Neural cell (in vitro differentiated cells): Measurements from ENCODE around the gene TOP2B. TPM values are rescaled to one million over a fixed set of nuclear protein-coding genes. Genes with fewer than 3 reads are reported as not detected.

Source experiments
- H2AFZ ChIP-seq: fragments of 200-600, 300-800 bp; sonication (generic), shearing (Covaris generic); 2 replicates; pipeline ENCODE4 v1.6.0; 2014; ENCODE audit warnings: low read depth, mild to moderate bottlenecking, antibody characterized with exemption, low read length, moderate library complexity
- H3F3A ChIP-seq: fragments of 200-600 bp; shearing (Covaris generic); 2 replicates; pipeline ENCODE4 v1.6.1; 2016; ENCODE audit warnings: mild to moderate bottlenecking, moderate library complexity, mixed read lengths, antibody characterized with exemption, low read length; ENCODE audit not compliant: insufficient read depth, poor library complexity, severe bottlenecking
- H3K27ac ChIP-seq: fragments of 200-600, 300-800 bp; sonication (generic), shearing (Covaris generic); 2 replicates; pipeline ENCODE4 v1.5.1; 2014; ENCODE audit warnings: mild to moderate bottlenecking, low read length, moderate library complexity
- H3K27me3 ChIP-seq: fragments of 300-800, 200-600 bp; sonication (generic), shearing (Covaris generic); 2 replicates; pipeline ENCODE4 v1.6.0; 2014; ENCODE audit warnings: mild to moderate bottlenecking, low read depth, low read length, moderate library complexity; ENCODE audit not compliant: insufficient read depth
- H3K36me3 ChIP-seq: fragments of 300-800, 200-600 bp; sonication (generic), shearing (Covaris generic); 2 replicates; pipeline ENCODE4 v1.5.1; 2014; ENCODE audit warnings: mild to moderate bottlenecking, antibody characterized with exemption, low read length, moderate library complexity; ENCODE audit not compliant: insufficient read depth
- H3K4me2 ChIP-seq: fragments of 300-800, 200-600 bp; sonication (generic), shearing (Covaris generic); 2 replicates; pipeline ENCODE4 v1.6.0; 2014; ENCODE audit warnings: mild to moderate bottlenecking, low read length
- H3K4me3 ChIP-seq: fragments of 300-800, 200-600 bp; sonication (generic), shearing (Covaris generic); 2 replicates; pipeline ENCODE4 v1.5.1; 2014; ENCODE audit warnings: mild to moderate bottlenecking, low read length, moderate library complexity
- H3K79me2 ChIP-seq: fragments of 200-600 bp; shearing (Covaris generic); replicated peaks from 2 replicates; pipeline ENCODE4 v1.6.0; 2014; ENCODE audit warnings: mild to moderate bottlenecking, low read length, moderate library complexity; ENCODE audit not compliant: insufficient read depth
- H3K9ac ChIP-seq: fragments of 300-800, 200-600 bp; sonication (generic), shearing (Covaris generic); 2 replicates; pipeline ENCODE4 v1.6.1; 2016; ENCODE audit warnings: mild to moderate bottlenecking, low read length, mixed read lengths
- H3K9me2 ChIP-seq: fragments of 200-600 bp; shearing (Covaris generic); 2 replicates; pipeline ENCODE4 v1.6.1; 2016; ENCODE audit warnings: mild to moderate bottlenecking, low read length, mixed read lengths; ENCODE audit not compliant: insufficient read depth
- H3K9me3 ChIP-seq: fragments of 200-600, 300-800 bp; sonication (generic), shearing (Covaris generic); 2 replicates; pipeline ENCODE4 v1.6.1; 2016; ENCODE audit warnings: mild to moderate bottlenecking, mixed run types, low read length, moderate library complexity, mixed read lengths
- H4K20me1 ChIP-seq: fragments of 200-600 bp; shearing (Covaris generic); 2 replicates; pipeline ENCODE4 v1.6.1; 2016; ENCODE audit warnings: mild to moderate bottlenecking, mixed run types; ENCODE audit not compliant: insufficient read depth
- EP300 ChIP-seq: fragments of 450-650 bp; conservative IDR thresholded peaks from 2 replicates; pipeline ENCODE4 v1.6.1; 2014; ENCODE audit warnings: antibody characterized with exemption, mild to moderate bottlenecking, moderate library complexity; ENCODE audit not compliant: poor library complexity, severe bottlenecking
- EZH2 ChIP-seq: fragments of 200-600, 300-800 bp; shearing (Covaris generic), sonication (generic); IDR thresholded peaks from 2 replicates; pipeline ENCODE4 v1.6.1; 2014; ENCODE audit warnings: antibody characterized with exemption, low read length, borderline replicate concordance, mild to moderate bottlenecking; ENCODE audit not compliant: insufficient read depth, poor library complexity, severe bottlenecking
- MXI1 ChIP-seq: fragments of 450-650 bp; conservative IDR thresholded peaks from 2 replicates; pipeline ENCODE4 v1.6.1; 2014; ENCODE audit warnings: antibody characterized with exemption, mild to moderate bottlenecking; ENCODE audit not compliant: poor library complexity, severe bottlenecking
- POLR2AphosphoS5 ChIP-seq: IDR thresholded peaks from 2 replicates; pipeline ENCODE4 v1.6.1; 2012
- RAD21 ChIP-seq: fragments of 450-650 bp; conservative IDR thresholded peaks from 2 replicates; pipeline ENCODE4 v1.6.1; 2014; ENCODE audit warnings: antibody characterized with exemption, mild to moderate bottlenecking, moderate library complexity
- SMC3 ChIP-seq: fragments of 450-650 bp; conservative IDR thresholded peaks from 2 replicates; pipeline ENCODE4 v1.6.1; 2014; ENCODE audit warnings: antibody characterized with exemption, mild to moderate bottlenecking, moderate library complexity; ENCODE audit not compliant: poor library complexity
- TAF1 ChIP-seq: IDR thresholded peaks from 2 replicates; pipeline ENCODE4 v1.6.1; 2012; ENCODE audit warnings: low read depth
- polyA plus RNA-seq: library from polyadenylated mRNA; depleted of rRNA; stranded (reverse); fragments of >200 nt; gene quantifications from 2 replicates; pipeline ENCODE4 v1.2.3, GENCODE V29; 2014
- TF ChIP-seq, protein P1 (sequence below): IDR thresholded peaks from 2 replicates; pipeline ENCODE4 v1.6.1; 2012; ENCODE audit warnings: borderline replicate concordance
- TF ChIP-seq, protein P2 (sequence below): fragments of 450-650 bp; IDR thresholded peaks from 2 replicates; pipeline ENCODE4 v1.5.1; 2014; ENCODE audit warnings: antibody characterized with exemption, mild to moderate bottlenecking, moderate library complexity; ENCODE audit not compliant: poor library complexity, severe bottlenecking

The TOP2B gene
- polyA plus RNA-seq, 1 donor from 2014 or later: 440 TPM

DNA sequence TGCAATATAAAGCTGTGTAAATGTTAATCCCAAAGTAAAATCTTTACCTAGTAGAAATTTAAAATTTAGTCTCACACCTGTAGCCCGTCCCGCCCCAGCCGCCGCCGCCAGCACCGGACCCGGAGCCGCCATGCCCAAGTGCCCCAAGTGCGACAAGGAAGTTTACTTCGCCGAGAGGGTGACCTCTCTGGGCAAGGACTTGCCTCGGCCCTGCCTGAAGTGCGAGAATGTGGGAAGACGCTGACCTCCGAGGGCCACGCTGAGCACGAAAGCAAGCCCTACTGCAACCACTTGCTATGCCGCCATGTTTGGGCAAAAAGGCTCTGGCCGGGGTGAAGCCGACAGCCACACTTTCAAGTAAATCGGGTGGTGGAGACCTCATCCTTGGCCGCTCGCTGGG, 22.1 kb upstream of the TOP2B start:
- Histone ChIP-seq H3K9ac (no peak overlapping the region), H4K20me1 (no peaks in the 10 kb centered on the region), H3K27ac (no peak overlapping the region), H3K27me3 (no peaks in the 10 kb centered on the region), H3K9me2 (no peaks in the 10 kb centered on the region), H3K9me3 (no peaks in the 10 kb centered on the region), H3K79me2 (no peaks in the 10 kb centered on the region), H3F3A (no peaks in the 10 kb centered on the region), H3K4me2 (no peak overlapping the region), H2AFZ (no peak overlapping the region), H3K4me3 (no peak overlapping the region), H3K36me3 (no peaks in the 10 kb centered on the region)
- no peak for TF ChIP-seq POLR2AphosphoS5
- TF ChIP-seq RAD21: no peak
- no peak for TF ChIP-seq SMC3
- no peak for TF ChIP-seq MXI1
- TF ChIP-seq TAF1: no peak
- no peak for TF ChIP-seq EZH2
- TF ChIP-seq, protein P1, sequence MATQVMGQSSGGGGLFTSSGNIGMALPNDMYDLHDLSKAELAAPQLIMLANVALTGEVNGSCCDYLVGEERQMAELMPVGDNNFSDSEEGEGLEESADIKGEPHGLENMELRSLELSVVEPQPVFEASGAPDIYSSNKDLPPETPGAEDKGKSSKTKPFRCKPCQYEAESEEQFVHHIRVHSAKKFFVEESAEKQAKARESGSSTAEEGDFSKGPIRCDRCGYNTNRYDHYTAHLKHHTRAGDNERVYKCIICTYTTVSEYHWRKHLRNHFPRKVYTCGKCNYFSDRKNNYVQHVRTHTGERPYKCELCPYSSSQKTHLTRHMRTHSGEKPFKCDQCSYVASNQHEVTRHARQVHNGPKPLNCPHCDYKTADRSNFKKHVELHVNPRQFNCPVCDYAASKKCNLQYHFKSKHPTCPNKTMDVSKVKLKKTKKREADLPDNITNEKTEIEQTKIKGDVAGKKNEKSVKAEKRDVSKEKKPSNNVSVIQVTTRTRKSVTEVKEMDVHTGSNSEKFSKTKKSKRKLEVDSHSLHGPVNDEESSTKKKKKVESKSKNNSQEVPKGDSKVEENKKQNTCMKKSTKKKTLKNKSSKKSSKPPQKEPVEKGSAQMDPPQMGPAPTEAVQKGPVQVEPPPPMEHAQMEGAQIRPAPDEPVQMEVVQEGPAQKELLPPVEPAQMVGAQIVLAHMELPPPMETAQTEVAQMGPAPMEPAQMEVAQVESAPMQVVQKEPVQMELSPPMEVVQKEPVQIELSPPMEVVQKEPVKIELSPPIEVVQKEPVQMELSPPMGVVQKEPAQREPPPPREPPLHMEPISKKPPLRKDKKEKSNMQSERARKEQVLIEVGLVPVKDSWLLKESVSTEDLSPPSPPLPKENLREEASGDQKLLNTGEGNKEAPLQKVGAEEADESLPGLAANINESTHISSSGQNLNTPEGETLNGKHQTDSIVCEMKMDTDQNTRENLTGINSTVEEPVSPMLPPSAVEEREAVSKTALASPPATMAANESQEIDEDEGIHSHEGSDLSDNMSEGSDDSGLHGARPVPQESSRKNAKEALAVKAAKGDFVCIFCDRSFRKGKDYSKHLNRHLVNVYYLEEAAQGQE: no peak
- TF ChIP-seq, protein P2, sequence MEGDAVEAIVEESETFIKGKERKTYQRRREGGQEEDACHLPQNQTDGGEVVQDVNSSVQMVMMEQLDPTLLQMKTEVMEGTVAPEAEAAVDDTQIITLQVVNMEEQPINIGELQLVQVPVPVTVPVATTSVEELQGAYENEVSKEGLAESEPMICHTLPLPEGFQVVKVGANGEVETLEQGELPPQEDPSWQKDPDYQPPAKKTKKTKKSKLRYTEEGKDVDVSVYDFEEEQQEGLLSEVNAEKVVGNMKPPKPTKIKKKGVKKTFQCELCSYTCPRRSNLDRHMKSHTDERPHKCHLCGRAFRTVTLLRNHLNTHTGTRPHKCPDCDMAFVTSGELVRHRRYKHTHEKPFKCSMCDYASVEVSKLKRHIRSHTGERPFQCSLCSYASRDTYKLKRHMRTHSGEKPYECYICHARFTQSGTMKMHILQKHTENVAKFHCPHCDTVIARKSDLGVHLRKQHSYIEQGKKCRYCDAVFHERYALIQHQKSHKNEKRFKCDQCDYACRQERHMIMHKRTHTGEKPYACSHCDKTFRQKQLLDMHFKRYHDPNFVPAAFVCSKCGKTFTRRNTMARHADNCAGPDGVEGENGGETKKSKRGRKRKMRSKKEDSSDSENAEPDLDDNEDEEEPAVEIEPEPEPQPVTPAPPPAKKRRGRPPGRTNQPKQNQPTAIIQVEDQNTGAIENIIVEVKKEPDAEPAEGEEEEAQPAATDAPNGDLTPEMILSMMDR: no peak
- TF ChIP-seq EP300: no peak

DNA sequence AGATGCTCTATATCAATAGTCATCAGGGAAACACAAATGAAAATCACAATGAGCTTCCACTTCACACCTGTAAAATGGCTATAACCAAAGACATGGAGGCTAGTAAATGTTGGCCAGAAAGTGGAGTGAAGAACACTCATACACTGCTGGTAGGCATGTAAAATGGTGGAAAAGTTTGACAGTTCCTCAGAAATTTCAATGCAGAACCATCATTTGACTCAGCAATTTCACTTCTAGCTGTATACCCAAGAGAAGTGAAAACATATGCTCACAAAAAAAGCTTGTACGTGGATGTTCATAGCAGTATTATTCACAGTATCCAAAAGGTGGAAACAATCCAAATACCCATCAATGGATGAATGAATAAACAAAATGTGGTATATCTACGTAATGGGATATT, 19.2 kb upstream of the TOP2B start:
- TF ChIP-seq EP300 (no peak), SMC3 (no peak), RAD21 (no peak), TAF1 (no peak), MXI1 (no peak), POLR2AphosphoS5 (no peak), EZH2 (no peak)
- TF ChIP-seq, protein P1: no peak
- TF ChIP-seq, protein P2: no peak
- H3K9me3 ChIP-seq: no peaks in the 10 kb centered on the region
- no peaks in the 10 kb centered on the region for H3K9me2 ChIP-seq
- no peak overlapping the region for H2AFZ ChIP-seq
- H3K4me2 ChIP-seq: no peak overlapping the region
- no peaks in the 10 kb centered on the region for H3K79me2 ChIP-seq
- H3K9ac ChIP-seq: no peak overlapping the region
- no peaks in the 10 kb centered on the region for H4K20me1 ChIP-seq
- H3K27ac ChIP-seq: no peak overlapping the region
- no peaks in the 10 kb centered on the region for H3K27me3 ChIP-seq
- no peaks in the 10 kb centered on the region for H3F3A ChIP-seq
- no peak overlapping the region for H3K4me3 ChIP-seq
- no peaks in the 10 kb centered on the region for H3K36me3 ChIP-seq
